SH-SY5Y (cell line): ENCODE results near the gene YWHAH.

Experiments used
- GATA2 ChIP-seq: IDR thresholded peaks from 2 replicates; pipeline ENCODE4 v1.6.1; 2011; ENCODE audit warnings: mild to moderate bottlenecking, low read depth, low read length
- GATA3 ChIP-seq: IDR thresholded peaks from 2 replicates; pipeline ENCODE4 v1.6.1; 2011; ENCODE audit warnings: low read depth, mild to moderate bottlenecking, low read length, moderate library complexity

Gene YWHAH

DNA sequence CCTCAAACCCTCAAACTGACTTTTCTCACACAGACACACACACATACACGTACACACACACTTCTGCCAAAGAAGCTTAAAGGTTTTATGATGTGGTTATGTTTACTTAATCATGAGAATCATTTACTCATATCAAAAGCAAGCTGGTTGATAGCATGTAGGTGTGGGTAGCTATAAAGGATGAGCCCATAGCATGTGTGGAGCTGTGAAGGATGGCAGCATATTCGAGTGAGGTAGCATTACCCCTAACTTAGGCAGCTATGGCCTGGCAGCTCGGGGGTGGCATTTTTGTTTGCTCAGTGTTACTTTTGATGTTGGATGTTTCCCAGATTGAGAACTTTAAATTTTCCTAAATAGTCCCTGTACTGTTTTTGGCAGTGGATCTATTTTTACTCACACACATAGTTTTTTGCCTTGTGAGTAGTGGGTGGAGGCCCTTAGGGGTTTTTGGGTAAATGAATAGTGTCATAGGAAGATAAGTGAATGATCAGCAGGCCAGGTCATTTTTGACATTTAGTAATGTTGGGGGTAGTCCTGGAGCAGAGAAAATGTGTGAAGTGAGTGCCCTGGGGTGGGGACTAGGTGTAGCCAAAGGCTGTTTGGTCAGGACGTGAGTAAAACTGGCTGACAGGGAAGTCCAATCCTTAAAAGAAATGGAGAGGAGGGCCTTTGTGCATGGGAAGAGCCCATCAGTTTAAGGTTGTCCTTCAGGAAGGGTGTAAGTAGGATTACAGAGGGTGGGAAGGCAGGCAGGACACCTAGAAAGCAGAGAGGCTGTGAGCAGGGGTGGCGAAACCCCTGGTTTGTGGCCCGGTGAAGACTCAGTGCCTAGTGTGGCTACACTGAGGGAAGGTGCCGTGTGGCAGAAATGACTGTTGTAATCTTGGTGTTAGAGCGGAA is 7.1 kb downstream of the YWHAH start:
- TF ChIP-seq GATA3 (no peak), GATA2 (no peak)

DNA sequence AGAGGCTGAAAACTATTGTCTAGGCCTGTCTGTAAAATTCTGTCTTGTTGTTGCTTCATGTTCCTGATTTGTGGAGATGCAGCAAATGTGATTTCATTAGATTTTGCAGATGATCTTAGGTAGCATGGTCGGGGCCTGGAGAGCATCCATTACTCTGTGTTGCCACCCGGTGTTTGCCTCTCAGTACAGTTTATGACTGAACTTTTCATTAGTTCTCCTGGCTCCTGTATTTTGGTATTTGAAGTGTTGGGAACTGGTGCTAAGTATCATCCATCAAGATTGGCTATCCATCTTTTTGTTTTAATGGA is 7.7 kb downstream of the YWHAH start:
- TF ChIP-seq GATA2 (no peak), GATA3 (no peak)

DNA sequence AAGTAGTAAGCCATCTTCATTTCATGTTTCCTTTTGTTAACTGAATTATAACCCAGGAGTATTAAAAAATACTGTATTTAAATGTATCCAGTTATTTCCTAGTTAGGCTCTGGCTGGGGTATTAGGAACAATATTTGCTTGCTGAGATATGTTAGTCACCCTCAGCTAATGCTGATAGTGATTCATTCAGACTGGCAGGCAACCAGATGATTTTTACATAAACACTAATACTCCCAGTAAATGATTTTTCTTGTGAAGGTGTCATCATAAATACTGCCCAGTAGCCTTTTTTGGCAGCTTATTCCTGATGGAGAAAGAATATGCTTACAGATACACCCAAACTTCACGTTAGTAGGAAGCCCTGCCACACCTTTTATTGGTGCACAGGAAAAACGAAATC is 8.1 kb downstream of the YWHAH start:
- TF ChIP-seq GATA2 = no peak
- TF ChIP-seq GATA3 = no peak

DNA sequence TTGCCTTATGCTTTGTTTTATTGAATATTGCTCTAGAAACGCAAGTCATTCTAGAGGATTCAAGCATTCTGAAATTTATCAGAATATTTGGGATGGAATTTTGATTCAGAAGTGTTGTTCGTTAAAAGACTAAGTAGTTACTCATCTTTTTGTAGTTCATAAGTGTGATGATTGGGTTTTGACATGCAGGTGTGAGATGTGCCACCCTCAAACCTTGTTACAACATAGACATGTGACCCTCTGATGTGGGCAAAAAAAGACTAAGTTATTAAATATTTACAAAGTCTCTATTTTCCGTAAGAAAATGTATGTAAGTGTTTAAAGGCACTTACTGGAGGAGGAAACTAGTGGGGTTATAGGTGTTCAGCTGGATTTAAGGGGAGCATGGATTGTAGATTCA is 8.9 kb downstream of the YWHAH start:
- TF ChIP-seq GATA2 = no peak
- no peak for TF ChIP-seq GATA3

DNA sequence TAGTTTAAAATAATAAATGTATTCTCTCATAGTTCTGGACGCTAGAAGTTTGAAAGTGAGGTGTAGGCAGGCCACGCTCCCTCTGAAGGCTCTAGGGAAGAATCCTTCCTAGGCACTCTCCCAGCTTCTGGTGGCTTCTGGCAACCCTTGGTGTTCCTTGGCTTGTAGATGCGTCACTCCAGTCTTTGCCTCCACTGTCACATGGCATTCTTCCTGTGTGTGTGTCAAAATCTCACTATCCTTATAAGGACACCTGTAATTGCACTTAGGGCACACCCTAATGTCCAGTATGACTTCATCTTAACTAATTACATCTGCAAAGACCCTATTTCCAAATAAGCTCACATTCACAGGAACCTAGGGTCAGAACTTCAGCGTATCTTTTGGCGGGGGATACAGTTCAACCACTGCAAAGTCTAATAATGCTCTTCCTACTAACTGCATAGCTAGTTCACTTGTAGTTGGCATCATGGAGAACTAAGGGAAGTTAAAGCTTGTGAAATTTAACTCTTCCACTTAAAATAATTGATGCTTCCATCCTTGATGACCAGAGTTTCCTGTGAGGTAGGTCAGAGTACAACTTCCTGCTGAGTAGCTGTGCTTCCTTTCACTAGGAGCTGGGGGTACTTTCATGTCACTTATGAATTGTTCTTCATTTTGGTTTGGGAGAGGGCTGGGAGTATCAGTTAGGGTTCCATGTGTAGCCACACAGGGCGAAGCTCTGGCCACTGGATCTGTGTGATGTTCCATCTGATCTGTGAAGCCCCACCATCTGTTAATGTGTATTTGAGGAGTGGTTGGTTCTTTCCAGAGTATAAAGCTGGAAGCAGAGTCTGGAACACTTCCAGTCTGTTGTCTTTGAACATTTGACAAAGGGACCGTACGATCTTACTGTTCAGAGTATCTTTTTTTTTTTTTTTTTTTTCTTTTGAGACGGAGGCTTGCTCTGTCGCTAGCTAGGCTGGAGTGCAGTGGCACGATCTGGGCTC is 10.5 kb downstream of the YWHAH start:
- TF ChIP-seq GATA3 (no peak), GATA2 (no peak)

DNA sequence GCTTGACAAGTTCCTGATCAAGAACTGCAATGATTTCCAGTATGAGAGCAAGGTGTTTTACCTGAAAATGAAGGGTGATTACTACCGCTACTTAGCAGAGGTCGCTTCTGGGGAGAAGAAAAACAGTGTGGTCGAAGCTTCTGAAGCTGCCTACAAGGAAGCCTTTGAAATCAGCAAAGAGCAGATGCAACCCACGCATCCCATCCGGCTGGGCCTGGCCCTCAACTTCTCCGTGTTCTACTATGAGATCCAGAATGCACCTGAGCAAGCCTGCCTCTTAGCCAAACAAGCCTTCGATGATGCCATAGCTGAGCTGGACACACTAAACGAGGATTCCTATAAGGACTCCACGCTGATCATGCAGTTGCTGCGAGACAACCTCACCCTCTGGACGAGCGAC is 12.0 kb downstream of the YWHAH start:
- TF ChIP-seq GATA2 = no peak
- no peak for TF ChIP-seq GATA3

DNA sequence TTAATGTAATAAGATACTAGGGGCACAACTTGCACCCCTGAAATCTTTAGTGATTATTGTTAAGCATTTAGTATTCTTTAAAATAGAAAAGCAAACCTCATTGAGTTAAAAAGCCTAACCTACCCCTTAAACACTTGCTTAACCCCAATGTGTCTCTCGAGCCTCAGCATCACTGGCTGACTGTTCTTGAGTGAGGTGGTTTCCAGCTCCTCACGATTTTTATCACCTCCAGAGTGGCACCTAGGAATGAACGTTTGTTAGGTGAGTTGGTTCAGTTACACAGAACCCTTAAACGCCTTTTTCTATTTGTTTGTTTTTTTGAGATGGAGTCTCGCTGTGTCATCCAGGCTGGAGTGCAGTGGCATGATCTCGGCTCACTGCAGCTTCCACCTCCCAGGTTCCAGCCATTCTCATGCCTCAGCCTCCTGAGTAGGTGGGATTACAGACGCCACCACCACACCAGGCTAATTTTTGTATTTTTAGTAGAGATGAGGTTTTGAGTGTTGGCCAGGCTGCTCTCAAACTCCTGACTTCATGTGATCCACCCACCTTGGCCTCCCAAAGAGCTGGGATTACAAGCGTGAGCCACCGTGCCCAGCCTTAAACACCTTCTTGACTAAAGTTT is 13.7 kb downstream of the YWHAH start:
- TF ChIP-seq GATA3 (no peak), GATA2 (no peak)

DNA sequence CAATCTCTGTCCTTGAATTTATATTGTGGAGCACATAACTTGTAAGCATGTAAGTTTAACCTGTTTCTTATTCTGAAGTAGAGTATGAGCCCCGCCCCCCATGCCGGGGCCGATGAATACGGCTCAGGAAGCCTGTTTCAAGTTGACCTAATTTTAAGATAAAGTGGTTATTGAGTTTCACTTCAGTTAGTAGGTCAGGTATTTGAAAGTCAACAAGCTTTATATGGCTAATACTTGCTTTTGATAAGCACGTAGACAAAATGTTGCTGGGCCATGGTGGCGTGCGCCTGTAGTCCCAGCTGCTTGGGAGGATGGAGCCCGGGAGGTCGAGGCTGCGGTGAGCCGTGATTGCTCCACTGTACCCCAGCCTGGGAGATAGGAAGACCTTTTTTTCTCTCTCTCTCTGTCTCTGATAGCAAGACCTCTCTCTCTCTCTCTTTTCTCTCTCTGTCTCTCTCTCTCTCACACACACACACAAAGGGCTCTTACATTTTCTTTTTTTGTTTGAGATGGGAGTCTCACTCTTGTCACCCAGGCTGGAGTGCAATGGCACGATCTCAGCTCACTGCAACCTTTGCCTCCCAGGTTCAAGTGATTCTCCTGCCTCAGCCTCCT is 14.4 kb downstream of the YWHAH start:
- TF ChIP-seq GATA2 (no peak), GATA3 (no peak)

DNA sequence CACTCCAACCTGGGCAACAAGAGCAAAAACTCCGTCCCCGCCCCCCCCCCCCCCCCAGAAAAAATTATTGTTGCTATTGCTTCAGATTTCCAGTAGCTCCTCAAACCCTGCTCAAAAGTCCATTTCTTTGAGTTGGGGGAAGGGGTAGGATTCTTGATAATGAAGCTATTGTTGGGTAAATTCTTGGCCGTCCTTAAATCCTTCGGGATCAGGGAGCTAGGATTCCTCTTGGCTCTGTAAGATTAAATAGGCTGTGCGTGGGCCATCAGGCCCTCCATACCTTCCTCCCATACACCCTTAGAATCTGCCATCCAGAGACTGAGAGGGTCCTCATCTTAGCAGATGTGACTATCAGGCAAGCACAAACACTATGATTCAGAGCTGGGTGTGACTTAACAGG is 16.4 kb downstream of the YWHAH start:
- TF ChIP-seq GATA2 = no peak
- no peak for TF ChIP-seq GATA3

DNA sequence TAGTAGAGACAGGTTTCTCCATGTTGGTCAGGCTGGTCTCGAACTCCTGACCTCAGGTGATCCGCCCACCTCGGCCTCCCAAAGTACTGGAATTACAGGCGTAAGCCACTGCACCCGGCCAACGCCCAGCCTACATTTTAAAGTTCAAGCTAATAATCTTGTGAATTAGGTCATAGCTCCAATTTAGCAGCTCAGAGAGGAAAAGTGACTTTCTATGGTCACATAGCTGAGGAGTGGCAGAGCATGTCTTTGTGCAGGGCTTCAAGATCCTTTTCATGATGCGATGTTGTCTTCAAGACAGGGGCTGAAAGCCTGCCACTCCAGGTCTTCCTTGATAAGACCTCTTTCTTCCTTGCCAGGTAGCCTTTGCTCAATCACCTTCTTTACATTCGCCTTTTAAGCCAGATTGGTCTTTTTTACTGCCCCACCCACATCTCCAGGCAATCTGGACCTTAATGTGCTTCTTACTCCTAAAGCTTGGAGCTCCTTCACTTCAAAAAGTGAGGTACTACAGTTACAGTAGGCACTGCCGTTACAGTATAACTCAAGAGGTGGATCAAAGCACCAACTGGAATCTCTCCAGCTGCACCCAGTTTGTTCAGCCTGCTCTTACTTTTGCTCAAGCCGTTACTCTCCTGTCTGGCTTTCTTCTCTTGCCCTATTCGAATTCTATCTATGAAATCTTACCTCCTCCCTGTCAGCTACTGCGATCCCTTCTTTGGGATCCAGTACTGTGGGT is 18.2 kb downstream of the YWHAH start:
- TF ChIP-seq GATA2 (no peak), GATA3 (no peak)

DNA sequence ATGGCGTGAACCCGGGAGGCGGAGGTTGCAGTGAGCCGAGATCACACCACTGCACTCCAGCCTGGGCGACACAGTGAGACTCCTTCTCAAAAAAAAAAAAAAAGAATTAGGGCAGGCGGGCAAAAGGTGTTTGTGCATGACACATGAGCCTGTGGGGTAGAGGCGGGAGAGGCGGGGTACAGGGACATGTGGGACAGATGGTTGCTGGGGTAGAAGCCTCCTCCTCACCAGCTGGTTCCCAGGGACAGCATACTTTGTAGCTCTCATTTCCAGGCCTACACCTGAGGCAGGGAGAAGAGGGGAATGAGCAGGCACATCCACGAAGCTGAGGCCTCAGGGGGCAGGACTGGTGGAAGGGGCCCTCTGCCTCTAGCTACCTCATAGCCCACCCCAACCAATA is 23.7 kb downstream of the YWHAH start:
- TF ChIP-seq GATA2 (no peak), GATA3 (no peak)

DNA sequence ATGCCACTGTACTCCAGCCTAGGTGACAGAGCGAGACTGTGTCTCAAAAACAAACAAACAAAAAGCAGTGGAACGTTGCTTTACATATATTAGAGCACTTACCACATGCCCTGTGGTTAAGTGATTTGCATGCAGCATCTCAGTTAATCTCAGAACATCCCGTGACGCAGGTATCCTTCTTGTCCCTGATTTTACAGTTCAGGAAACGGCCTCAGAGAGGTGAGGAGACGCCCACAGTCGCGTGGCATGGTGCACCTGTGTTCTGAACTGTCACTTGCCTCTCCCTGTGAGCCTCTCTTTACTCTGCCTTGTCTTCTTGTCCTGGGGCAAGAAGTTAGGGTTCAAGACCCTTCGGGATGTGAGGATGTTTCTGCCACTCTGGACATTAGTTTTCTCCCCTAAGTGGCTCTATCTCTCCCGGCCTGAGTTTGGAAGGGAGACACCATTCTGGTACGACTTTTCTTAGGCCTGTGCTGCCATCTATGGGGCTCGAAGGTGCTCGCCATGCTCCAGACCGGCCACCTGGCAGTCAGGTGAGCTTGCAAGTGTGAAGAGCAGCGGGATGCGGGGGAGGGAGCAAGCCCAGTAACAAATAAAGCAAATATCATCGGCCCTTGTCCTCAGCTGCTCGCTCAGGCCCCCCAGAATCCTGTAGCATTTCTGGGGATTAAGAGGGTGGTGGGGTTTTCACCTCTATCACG is 25.6 kb downstream of the YWHAH start:
- TF ChIP-seq GATA2 (no peak), GATA3 (no peak)
